ENCODE measurements around the gene SLC25A10.

The SLC25A10 gene

DNA sequence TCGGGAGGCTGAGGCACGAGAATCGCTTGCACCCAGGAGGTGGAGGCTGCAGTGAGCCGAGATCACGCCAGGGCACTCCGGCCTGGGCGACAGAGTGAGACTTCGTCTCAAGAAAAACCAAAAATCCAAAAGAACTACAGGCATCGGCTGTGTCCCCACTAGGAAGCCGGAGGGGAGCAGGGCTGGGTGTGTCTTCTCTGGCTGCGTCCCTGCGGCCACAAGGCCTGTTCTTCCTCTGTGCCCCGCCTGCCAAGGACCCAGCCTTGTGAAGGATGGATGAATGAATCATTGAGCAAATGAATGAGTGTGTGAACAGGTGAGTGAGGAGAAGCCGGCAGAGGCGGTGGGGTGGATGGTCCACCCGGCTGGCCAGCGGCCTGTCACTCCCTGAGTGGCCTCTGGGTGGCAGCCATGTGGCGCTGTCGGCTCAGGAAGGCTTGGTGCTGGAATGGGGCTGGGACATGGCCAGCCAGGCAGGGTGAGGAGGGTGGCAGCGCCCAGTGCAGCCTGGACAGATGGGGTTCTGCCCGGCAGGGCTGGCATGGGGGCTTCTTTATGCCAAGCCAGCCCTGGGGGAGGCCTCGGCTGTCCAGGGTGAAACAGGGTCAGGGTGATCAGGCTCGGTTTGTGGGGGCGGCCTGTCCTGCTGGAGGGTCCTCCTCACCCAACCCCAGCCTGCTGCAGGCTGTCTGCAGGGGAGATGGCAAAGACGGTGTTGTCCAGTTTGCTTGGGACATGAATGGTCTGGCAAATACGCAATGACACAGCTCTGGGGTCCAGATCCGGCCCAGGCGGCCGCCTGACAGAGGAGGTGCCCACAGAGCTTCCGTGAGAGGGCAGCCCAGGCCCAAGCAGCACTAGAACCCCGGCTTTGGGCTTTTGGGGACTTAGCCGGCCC is 21.7 kb downstream of the SLC25A10 start:
- no peak for TF ChIP-seq SIN3A (IDR thresholded peaks at IDR 0.05; ENCODE audit: borderline replicate concordance, insufficient read depth, low read length)
- TF ChIP-seq, protein P1, sequence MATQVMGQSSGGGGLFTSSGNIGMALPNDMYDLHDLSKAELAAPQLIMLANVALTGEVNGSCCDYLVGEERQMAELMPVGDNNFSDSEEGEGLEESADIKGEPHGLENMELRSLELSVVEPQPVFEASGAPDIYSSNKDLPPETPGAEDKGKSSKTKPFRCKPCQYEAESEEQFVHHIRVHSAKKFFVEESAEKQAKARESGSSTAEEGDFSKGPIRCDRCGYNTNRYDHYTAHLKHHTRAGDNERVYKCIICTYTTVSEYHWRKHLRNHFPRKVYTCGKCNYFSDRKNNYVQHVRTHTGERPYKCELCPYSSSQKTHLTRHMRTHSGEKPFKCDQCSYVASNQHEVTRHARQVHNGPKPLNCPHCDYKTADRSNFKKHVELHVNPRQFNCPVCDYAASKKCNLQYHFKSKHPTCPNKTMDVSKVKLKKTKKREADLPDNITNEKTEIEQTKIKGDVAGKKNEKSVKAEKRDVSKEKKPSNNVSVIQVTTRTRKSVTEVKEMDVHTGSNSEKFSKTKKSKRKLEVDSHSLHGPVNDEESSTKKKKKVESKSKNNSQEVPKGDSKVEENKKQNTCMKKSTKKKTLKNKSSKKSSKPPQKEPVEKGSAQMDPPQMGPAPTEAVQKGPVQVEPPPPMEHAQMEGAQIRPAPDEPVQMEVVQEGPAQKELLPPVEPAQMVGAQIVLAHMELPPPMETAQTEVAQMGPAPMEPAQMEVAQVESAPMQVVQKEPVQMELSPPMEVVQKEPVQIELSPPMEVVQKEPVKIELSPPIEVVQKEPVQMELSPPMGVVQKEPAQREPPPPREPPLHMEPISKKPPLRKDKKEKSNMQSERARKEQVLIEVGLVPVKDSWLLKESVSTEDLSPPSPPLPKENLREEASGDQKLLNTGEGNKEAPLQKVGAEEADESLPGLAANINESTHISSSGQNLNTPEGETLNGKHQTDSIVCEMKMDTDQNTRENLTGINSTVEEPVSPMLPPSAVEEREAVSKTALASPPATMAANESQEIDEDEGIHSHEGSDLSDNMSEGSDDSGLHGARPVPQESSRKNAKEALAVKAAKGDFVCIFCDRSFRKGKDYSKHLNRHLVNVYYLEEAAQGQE (IDR thresholded peaks at IDR 0.05; ENCODE audit: insufficient read depth in 1 of 2, low read depth in 2 of 2, low read length in 2 of 2) = no peak
- peak; percentile 79 for TF ChIP-seq FOXP2 (optimal IDR thresholded peaks at IDR 0.05; ENCODE audit: borderline replicate concordance, extremely low read depth, extremely low read length, insufficient read depth)
- TF ChIP-seq TAF1 (IDR thresholded peaks at IDR 0.05; ENCODE audit: borderline replicate concordance, insufficient read depth, low read length) = no peak
- TF ChIP-seq POLR2AphosphoS5 (IDR thresholded peaks at IDR 0.05; ENCODE audit: low read depth, low read length) = no peak

- TF ChIP-seq, protein P1 (IDR thresholded peaks at IDR 0.05; ENCODE audit: insufficient read depth in 1 of 2, low read depth in 2 of 2, low read length in 2 of 2) = no peak
- TF ChIP-seq TAF1 (IDR thresholded peaks at IDR 0.05; ENCODE audit: borderline replicate concordance, insufficient read depth, low read length) (no peak), FOXP2 (optimal IDR thresholded peaks at IDR 0.05; ENCODE audit: borderline replicate concordance, extremely low read depth, extremely low read length, insufficient read depth) (no peak), POLR2AphosphoS5 (IDR thresholded peaks at IDR 0.05; ENCODE audit: low read depth, low read length) (no peak), SIN3A (IDR thresholded peaks at IDR 0.05; ENCODE audit: borderline replicate concordance, insufficient read depth, low read length) (no peak)
Measured at GRCh38 chr17:81734405-81735263, 22.6 kb downstream of the SLC25A10 start.

DNA sequence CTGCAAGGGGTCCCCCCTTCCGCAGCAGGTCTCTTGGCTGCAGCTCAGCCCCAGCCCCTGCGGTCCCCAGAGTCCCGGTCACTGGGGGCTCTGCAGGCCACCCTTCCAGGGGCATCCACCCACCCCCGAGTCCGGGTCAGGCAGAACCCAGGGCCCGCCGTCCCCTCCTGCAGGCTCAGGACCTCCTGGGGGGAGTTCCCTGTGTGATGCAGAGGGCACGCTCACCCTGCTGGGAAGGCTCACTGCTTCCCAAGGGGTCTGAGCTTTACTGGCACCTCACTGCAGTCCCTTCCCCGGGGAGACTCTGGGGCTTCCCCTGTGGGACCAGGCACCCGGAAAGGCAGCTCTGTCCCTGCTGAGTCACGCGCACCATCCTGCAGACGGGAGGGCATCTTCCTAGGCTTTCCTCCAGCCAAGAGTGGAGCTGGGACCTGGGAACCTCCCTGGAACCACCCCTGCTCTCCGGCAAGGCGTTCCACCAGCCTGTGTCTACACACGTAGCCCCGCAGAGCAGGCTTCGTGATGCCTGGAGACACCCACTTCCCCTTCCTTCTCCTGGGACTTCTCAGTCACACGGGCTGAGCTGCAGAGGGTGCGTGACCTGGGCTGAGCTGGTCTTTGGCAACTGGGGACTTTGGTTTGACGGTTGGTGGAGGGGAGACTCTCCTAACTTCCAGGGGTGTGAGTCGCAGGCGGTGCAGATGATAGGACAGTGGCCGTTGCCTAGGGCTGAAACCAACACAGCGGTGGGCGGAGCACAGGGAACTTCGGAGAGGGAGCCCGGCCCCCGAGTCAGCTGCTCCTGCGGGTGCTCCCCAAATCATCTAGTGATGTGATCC is 23.4 kb downstream of the SLC25A10 start:
- no peak for TF ChIP-seq SIN3A (IDR thresholded peaks at IDR 0.05; ENCODE audit: borderline replicate concordance, insufficient read depth, low read length)
- TF ChIP-seq, protein P1 (IDR thresholded peaks at IDR 0.05; ENCODE audit: insufficient read depth in 1 of 2, low read depth in 2 of 2, low read length in 2 of 2) = no peak
- no peak for TF ChIP-seq TAF1 (IDR thresholded peaks at IDR 0.05; ENCODE audit: borderline replicate concordance, insufficient read depth, low read length)
- no peak for TF ChIP-seq FOXP2 (optimal IDR thresholded peaks at IDR 0.05; ENCODE audit: borderline replicate concordance, extremely low read depth, extremely low read length, insufficient read depth)
- no peak for TF ChIP-seq POLR2AphosphoS5 (IDR thresholded peaks at IDR 0.05; ENCODE audit: low read depth, low read length)

DNA sequence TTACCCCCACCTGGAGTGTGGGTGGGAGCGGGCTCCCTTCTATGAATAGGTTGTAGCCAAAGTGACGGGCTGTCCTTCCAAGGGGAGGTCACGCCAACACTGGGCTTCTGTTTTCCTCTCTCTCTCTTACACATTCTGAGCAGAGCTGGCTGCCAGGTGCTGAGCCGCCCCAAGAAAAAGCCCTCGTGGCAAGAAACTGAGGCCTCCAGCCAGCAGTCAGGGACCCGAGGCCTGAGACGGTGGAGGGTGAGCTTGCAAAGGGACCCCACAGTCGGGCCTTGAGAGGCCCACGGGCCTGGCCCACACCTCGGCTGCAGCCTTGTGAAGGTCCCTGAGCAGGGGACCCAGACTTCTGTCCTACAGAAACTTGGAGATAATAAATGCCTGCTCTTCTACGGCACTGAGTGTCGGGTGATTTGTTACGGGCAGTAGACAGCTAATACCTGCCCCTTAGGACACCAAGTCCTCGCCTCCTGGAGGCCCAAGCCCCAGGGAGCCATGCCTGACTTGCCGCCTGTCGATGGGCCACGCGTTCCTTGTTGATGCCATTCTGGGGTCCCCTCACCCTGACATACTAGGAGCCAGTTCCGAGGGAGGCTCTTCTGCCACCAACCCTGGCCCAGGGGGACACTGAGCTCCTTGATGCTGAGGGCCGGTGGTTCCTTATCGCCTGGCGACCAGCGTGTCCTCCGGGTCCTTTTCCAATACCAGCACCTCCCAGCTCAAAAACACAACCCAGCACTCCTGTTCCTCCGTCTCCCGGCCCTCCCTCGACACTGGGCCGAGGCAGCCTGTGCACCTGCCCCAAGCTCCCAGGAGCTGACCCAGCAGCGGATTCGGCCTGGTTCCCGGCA is 26.1 kb downstream of the SLC25A10 start:
- no peak for TF ChIP-seq SIN3A (IDR thresholded peaks at IDR 0.05; ENCODE audit: borderline replicate concordance, insufficient read depth, low read length)
- no peak for TF ChIP-seq TAF1 (IDR thresholded peaks at IDR 0.05; ENCODE audit: borderline replicate concordance, insufficient read depth, low read length)
- TF ChIP-seq FOXP2 (optimal IDR thresholded peaks at IDR 0.05; ENCODE audit: borderline replicate concordance, extremely low read depth, extremely low read length, insufficient read depth) = no peak
- TF ChIP-seq POLR2AphosphoS5 (IDR thresholded peaks at IDR 0.05; ENCODE audit: low read depth, low read length) = no peak
- TF ChIP-seq, protein P1 (IDR thresholded peaks at IDR 0.05; ENCODE audit: insufficient read depth in 1 of 2, low read depth in 2 of 2, low read length in 2 of 2) = no peak
